ENCODE measurements around the gene OAS3. TPM values are rescaled to one million over a fixed set of nuclear protein-coding genes. Genes with fewer than 3 reads are reported as not detected.

OAS3 gene
- total RNA-seq, 1 donor from 2014 or later: 7.0 TPM

- no peak for DNase-seq (ENCODE audit: low spot score in 2 of 2)
- TF ChIP-seq, protein P1, sequence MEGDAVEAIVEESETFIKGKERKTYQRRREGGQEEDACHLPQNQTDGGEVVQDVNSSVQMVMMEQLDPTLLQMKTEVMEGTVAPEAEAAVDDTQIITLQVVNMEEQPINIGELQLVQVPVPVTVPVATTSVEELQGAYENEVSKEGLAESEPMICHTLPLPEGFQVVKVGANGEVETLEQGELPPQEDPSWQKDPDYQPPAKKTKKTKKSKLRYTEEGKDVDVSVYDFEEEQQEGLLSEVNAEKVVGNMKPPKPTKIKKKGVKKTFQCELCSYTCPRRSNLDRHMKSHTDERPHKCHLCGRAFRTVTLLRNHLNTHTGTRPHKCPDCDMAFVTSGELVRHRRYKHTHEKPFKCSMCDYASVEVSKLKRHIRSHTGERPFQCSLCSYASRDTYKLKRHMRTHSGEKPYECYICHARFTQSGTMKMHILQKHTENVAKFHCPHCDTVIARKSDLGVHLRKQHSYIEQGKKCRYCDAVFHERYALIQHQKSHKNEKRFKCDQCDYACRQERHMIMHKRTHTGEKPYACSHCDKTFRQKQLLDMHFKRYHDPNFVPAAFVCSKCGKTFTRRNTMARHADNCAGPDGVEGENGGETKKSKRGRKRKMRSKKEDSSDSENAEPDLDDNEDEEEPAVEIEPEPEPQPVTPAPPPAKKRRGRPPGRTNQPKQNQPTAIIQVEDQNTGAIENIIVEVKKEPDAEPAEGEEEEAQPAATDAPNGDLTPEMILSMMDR (IDR thresholded peaks at IDR 0.05): peak in 2 of 3 experiments; percentile 32 to 54
- no peak overlapping the region for H3K27ac ChIP-seq
- peaks cover 2 to 22% of the 10 kb centered on the region in 2 donors for H3K4me1 ChIP-seq
- H3K36me3 ChIP-seq: no peaks in the 10 kb centered on the region
- no peaks in the 10 kb centered on the region for H3K27me3 ChIP-seq
- intact Hi-C loops (cut with DNase I): loop anchor here (10.0 kb wide), 1 partner anchor 134 kb away; no protein-coding TSS in a partner anchor
- no peak overlapping the region for H3K4me3 ChIP-seq
- H3K9me3 ChIP-seq: no peaks in the 10 kb centered on the region
Observed at GRCh38 chr12:112900298-112901145, 37.8 kb upstream of the OAS3 start.

- DNase-seq (ENCODE audit: low spot score in 2 of 2): no peak
- no peaks in the 10 kb centered on the region for H3K36me3 ChIP-seq
- H3K27me3 ChIP-seq: no peaks in the 10 kb centered on the region
- no peak overlapping the region for H3K27ac ChIP-seq
- H3K4me1 ChIP-seq: peaks cover 2 to 30% of the 10 kb centered on the region in 2 donors
- no peaks in the 10 kb centered on the region for H3K9me3 ChIP-seq
- H3K4me3 ChIP-seq: no peak overlapping the region
- intact Hi-C loops (cut with DNase I): loop anchor here (10.0 kb wide), 1 partner anchor 134 kb away; no protein-coding TSS in a partner anchor
- TF ChIP-seq, protein P1 (IDR thresholded peaks at IDR 0.05): no peak
Observed at GRCh38 chr12:112901271-112901670, 37.0 kb upstream of the OAS3 start.

DNA sequence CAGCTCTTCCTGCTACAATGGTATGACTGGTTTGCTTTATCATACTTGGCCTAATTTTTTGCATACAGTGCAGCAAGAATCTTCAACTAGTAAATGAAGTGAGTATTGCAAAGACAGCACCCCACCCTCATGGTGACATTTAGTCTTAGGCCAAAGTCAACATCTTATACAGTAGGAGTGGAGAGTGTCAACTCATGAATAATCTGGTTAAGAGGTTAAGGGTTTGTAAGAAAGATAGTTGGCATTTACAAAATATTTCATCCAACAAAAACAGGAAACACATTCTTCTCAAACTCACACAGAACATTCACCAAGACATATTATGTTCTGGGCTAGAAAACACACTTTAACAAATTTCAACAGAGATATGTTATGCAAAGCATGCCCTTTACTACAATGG is 33.7 kb upstream of the OAS3 start:
- TF ChIP-seq, protein P1 (IDR thresholded peaks at IDR 0.05): no peak
- H3K27ac ChIP-seq: peak overlapping the region in 1 of 2 donors; percentile 37
- no peaks in the 10 kb centered on the region for H3K36me3 ChIP-seq
- no peaks in the 10 kb centered on the region for H3K27me3 ChIP-seq
- no peak overlapping the region for H3K4me3 ChIP-seq
- H3K9me3 ChIP-seq: no peaks in the 10 kb centered on the region
- H3K4me1 ChIP-seq: peaks cover 2 to 31% of the 10 kb centered on the region in 2 donors
- DNase-seq (ENCODE audit: low spot score in 2 of 2): no peak
- intact Hi-C loops (cut with DNase I): loop anchor here (10.0 kb wide), 1 partner anchor 130 kb away; no protein-coding TSS in a partner anchor

- no peak for DNase-seq (ENCODE audit: low spot score in 2 of 2)
- TF ChIP-seq, protein P1 (IDR thresholded peaks at IDR 0.05): no peak
- Histone ChIP-seq H3K27me3 (no peaks in the 10 kb centered on the region), H3K36me3 (no peaks in the 10 kb centered on the region), H3K9me3 (no peaks in the 10 kb centered on the region), H3K4me1 (peaks cover 2 to 31% of the 10 kb centered on the region in 2 donors), H3K4me3 (no peak overlapping the region), H3K27ac (no peak overlapping the region)
- intact Hi-C loops (cut with DNase I): loop anchor here (10.0 kb wide), 1 partner anchor 129 kb away; no protein-coding TSS in a partner anchor
Observed at GRCh38 chr12:112905451-112906089, 32.7 kb upstream of the OAS3 start.

DNA sequence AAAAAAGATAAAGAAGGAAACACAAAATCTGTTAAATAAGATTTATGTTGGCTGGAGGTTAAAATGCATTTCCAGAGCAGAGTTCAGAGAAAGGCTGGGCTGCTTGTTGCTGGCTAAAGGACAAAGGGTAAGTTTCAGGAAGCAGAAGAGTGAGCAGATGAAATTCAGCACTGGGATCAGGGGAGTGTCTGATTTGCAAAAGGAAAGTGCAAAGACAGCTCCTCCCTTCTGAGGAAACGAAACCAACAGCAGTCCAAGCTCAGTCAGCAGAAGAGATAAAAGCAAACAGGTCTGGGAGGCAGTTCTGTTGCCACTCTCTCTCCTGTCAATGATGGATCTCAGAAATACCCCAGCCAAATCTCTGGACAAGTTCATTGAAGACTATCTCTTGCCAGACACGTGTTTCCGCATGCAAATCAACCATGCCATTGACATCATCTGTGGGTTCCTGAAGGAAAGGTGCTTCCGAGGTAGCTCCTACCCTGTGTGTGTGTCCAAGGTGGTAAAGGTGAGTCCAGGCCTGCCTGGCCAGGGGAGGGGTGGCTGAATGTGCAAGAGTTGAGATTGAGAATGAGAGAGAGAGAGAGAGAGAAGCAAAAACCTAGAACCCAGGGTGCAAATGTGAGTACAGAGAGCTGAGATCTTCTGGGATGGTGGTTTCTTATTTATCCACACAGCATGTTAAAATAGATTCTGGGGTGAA is 31.4 kb upstream of the OAS3 start, which contains the start of gene OAS1:
Gene OAS1, plus strand, starts transcription at position 251 of the 703 bp plus-strand sequence. Its CDS starts 78 bp downstream, at position 329.
- H3K9me3 ChIP-seq: no peaks in the 10 kb centered on the region
- DNase-seq (ENCODE audit: low spot score in 2 of 2): no peak
- no peaks in the 10 kb centered on the region for H3K27me3 ChIP-seq
- peaks cover 0 to 1% of the 10 kb centered on the region in 2 donors for H3K36me3 ChIP-seq
- H3K4me1 ChIP-seq: peaks cover 2 to 31% of the 10 kb centered on the region in 2 donors
- peak within 1 kb of the TSS; percentile 35 to 59 for H3K4me3 ChIP-seq
- intact Hi-C loops (cut with DNase I): loop anchor here (10.0 kb wide), 1 partner anchor 128 kb away; no protein-coding TSS in a partner anchor
- TF ChIP-seq, protein P1 (IDR thresholded peaks at IDR 0.05): no peak
- peak within 1 kb of the TSS; percentile 3 to 49 for H3K27ac ChIP-seq

All from ascending aorta (tissue), 2 donors.